K562 (cell line): ENCODE results near the gene SYS1. TPM values are rescaled to one million over a fixed set of nuclear protein-coding genes. Genes with fewer than 3 reads are reported as not detected.

Experiments
- ETV1 ChIP-seq: fragments of 450-650 bp; conservative IDR thresholded peaks from 2 replicates; pipeline ENCODE4 v1.6.1; 2016; ENCODE audit warnings: missing genetic modification characterization, control low read depth, low read depth, missing compliant biosample characterization
- FOXJ2 ChIP-seq: fragments of 200-800 bp; sonication (Bioruptor generic); IDR thresholded peaks from 2 replicates; pipeline ENCODE4 v1.6.1; 2016; ENCODE audit warnings: missing genetic modification characterization, missing compliant biosample characterization
- LCOR ChIP-seq: sonication (generic); formaldehyde crosslinking; IDR thresholded peaks from 2 replicates; pipeline ENCODE4 v1.8.0; 2022; ENCODE audit warnings: mild to moderate bottlenecking, missing genetic modification reagents
- NBN ChIP-seq: fragments of 450-650 bp; IDR thresholded peaks from 2 replicates; pipeline ENCODE4 v1.6.1; 2016; ENCODE audit warnings: low read depth, mild to moderate bottlenecking
- NFRKB ChIP-seq: fragments of 450-650 bp; IDR thresholded peaks from 2 replicates; pipeline ENCODE4 v1.6.1; 2016; ENCODE audit warnings: low read depth
- SIN3B ChIP-seq: fragments of 450-650 bp; IDR thresholded peaks from 2 replicates; pipeline ENCODE4 v1.6.1; 2017; ENCODE audit warnings: low read depth, mild to moderate bottlenecking, moderate library complexity
- TBP ChIP-seq: optimal IDR thresholded peaks from 2 replicates; pipeline ENCODE3; 2011; ENCODE audit warnings: low read depth, low read length, improper control_type of control experiment
- TEAD1 ChIP-seq, 2 experiments: fragments of 450-650 bp in 1 of 2; sonication (generic) in 1 of 2; formaldehyde crosslinking; IDR thresholded peaks; 2 replicates each; pipeline versions ENCODE4 v1.4.0 to v1.8.0; 2020 to 2022; ENCODE audit warnings: mild to moderate bottlenecking in 2 of 2, missing genetic modification reagents in 1 of 2
- TRIM24 ChIP-seq, 2 experiments: fragments of 450-650 bp; IDR thresholded peaks; 2 replicates each; pipeline ENCODE4 v1.6.1; 2016
- ZNF436 ChIP-seq: fragments of 250-450, 450-650 bp; sonication (Bioruptor Pico); formaldehyde crosslinking; IDR thresholded peaks from 2 replicates; pipeline ENCODE4 v1.7.0; 2020; ENCODE audit warnings: mild to moderate bottlenecking
- polyA plus RNA-seq, 8 experiments: library from polyadenylated mRNA; depleted of rRNA in 4 of 8; stranded (reverse) in 5 of 8; unstranded in 3 of 8; fragments of >200 nt; fragmentation: Nextera tagmentation in 2 of 8; fragmentation: Illumina TruSeq in 1 of 8; extraction: Ambion mirVana in 2 of 8; extraction: Trizol in 1 of 8; gene quantifications; 2 replicates each; pipeline versions ENCODE4 v1.2.1 to v1.2.3, GENCODE V29; 2011 to 2014; ENCODE audit warnings: inconsistent platforms in 1 of 8, missing spikeins in 1 of 8
- total RNA-seq, 7 experiments: library from RNA; depleted of rRNA in 6 of 7; stranded (reverse); fragments of >200 nt in 6 of 7; fragmentation: Illumina TruSeq in 2 of 7; extraction: Trizol in 2 of 7; gene quantifications; 2 replicates each; pipeline versions ENCODE4 v1.2.1 to v1.2.3, GENCODE V29; 2011 to 2021; ENCODE audit warnings: low replicate concordance in 1 of 7
- TF ChIP-seq, protein P1 (sequence below): fragments of 200-800 bp; sonication (Bioruptor generic); IDR thresholded peaks from 2 replicates; pipeline ENCODE4 v1.6.1; 2017; ENCODE audit warnings: missing genetic modification characterization, missing compliant biosample characterization
- TF ChIP-seq, protein P2 (sequence below): fragments of 200-800 bp; sonication (Bioruptor generic); IDR thresholded peaks from 2 replicates; pipeline ENCODE4 v1.6.1; 2017; ENCODE audit warnings: missing genetic modification characterization, missing compliant biosample characterization
- TF ChIP-seq, protein P3 (sequence below), 2 experiments: fragments of 450-650 bp; IDR thresholded peaks; 2 replicates each; pipeline ENCODE4 v1.6.1; 2016; ENCODE audit warnings: mild to moderate bottlenecking in 2 of 2, borderline replicate concordance in 1 of 2, low read depth in 1 of 2, moderate library complexity in 1 of 2
- TF ChIP-seq, protein P4 (sequence below): fragments of 450-650 bp; IDR thresholded peaks from 2 replicates; pipeline ENCODE4 v1.6.1; 2014; ENCODE audit warnings: low read depth, mild to moderate bottlenecking, moderate library complexity, borderline replicate concordance

SYS1 gene
- total and polyA plus RNA-seq, 9 of the 15 experiments (the other 6 are each of a cell fraction or from before 2014, with no cell fraction given), result 11.1 to 25.2 (median 17.5) TPM

DNA sequence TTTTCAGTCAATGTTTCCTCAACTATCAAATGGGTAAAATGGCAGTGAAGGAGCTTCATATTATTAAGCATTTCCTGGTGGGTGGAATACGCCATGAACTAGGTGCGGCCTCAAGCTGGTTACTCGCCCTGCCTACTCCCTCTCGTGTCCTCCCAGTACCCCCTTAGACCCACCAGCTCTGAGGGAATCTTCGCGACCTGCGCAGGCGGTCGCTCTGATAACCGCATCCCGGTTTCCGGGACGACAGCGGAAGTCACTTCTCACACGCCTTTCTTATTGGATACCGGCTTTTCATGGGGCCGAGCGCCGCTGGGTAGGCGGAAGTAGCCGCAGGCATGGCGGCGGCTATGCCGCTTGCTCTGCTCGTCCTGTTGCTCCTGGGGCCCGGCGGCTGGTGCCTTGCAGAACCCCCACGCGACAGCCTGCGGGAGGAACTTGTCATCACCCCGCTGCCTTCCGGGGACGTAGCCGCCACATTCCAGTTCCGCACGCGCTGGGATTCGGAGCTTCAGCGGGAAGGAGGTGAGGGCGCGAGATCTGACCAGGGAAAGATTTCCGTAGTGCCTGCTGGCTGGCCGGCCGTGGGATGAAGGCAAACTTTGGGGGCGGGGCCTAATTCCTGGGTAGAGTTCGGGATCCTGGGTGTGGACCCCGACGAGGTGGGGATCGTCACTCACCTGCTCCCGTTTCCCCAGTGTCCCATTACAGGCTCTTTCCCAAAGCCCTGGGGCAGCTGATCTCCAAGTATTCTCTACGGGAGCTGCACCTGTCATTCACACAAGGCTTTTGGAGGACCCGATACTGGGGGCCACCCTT lies 53.1 kb downstream of the SYS1 start, which contains the start of gene PIGT (continued):
- TF ChIP-seq NFRKB (peak; percentile 91), NBN (no peak), TEAD1 (CRISPR knock-in tag; IDR thresholded peaks at IDR 0.05) (0 out of 4 replicates have a peak, but pooled peaks of 1 of the 2 experiments have one; percentile 33), TBP (peak; percentile 85), ETV1 (tag) (peak; percentile 78), TRIM24 (IDR thresholded peaks at IDR 0.05) (no peak), SIN3B (peak; percentile 99), FOXJ2 (tag) (no peak), ZNF436 (CRISPR knock-in tag) (no peak), LCOR (CRISPR knock-in tag) (0 out of 2 replicates have a peak, but pooled peaks have one; percentile 57)
- TF ChIP-seq, protein P1, sequence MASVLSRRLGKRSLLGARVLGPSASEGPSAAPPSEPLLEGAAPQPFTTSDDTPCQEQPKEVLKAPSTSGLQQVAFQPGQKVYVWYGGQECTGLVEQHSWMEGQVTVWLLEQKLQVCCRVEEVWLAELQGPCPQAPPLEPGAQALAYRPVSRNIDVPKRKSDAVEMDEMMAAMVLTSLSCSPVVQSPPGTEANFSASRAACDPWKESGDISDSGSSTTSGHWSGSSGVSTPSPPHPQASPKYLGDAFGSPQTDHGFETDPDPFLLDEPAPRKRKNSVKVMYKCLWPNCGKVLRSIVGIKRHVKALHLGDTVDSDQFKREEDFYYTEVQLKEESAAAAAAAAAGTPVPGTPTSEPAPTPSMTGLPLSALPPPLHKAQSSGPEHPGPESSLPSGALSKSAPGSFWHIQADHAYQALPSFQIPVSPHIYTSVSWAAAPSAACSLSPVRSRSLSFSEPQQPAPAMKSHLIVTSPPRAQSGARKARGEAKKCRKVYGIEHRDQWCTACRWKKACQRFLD (CRISPR knock-in tag), result peak; percentile 69; the same call in 1 of the 2 replicates
- TF ChIP-seq, protein P2, sequence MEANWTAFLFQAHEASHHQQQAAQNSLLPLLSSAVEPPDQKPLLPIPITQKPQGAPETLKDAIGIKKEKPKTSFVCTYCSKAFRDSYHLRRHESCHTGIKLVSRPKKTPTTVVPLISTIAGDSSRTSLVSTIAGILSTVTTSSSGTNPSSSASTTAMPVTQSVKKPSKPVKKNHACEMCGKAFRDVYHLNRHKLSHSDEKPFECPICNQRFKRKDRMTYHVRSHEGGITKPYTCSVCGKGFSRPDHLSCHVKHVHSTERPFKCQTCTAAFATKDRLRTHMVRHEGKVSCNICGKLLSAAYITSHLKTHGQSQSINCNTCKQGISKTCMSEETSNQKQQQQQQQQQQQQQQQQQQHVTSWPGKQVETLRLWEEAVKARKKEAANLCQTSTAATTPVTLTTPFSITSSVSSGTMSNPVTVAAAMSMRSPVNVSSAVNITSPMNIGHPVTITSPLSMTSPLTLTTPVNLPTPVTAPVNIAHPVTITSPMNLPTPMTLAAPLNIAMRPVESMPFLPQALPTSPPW (CRISPR knock-in tag), result peak; percentile 37
- TF ChIP-seq, protein P3, sequence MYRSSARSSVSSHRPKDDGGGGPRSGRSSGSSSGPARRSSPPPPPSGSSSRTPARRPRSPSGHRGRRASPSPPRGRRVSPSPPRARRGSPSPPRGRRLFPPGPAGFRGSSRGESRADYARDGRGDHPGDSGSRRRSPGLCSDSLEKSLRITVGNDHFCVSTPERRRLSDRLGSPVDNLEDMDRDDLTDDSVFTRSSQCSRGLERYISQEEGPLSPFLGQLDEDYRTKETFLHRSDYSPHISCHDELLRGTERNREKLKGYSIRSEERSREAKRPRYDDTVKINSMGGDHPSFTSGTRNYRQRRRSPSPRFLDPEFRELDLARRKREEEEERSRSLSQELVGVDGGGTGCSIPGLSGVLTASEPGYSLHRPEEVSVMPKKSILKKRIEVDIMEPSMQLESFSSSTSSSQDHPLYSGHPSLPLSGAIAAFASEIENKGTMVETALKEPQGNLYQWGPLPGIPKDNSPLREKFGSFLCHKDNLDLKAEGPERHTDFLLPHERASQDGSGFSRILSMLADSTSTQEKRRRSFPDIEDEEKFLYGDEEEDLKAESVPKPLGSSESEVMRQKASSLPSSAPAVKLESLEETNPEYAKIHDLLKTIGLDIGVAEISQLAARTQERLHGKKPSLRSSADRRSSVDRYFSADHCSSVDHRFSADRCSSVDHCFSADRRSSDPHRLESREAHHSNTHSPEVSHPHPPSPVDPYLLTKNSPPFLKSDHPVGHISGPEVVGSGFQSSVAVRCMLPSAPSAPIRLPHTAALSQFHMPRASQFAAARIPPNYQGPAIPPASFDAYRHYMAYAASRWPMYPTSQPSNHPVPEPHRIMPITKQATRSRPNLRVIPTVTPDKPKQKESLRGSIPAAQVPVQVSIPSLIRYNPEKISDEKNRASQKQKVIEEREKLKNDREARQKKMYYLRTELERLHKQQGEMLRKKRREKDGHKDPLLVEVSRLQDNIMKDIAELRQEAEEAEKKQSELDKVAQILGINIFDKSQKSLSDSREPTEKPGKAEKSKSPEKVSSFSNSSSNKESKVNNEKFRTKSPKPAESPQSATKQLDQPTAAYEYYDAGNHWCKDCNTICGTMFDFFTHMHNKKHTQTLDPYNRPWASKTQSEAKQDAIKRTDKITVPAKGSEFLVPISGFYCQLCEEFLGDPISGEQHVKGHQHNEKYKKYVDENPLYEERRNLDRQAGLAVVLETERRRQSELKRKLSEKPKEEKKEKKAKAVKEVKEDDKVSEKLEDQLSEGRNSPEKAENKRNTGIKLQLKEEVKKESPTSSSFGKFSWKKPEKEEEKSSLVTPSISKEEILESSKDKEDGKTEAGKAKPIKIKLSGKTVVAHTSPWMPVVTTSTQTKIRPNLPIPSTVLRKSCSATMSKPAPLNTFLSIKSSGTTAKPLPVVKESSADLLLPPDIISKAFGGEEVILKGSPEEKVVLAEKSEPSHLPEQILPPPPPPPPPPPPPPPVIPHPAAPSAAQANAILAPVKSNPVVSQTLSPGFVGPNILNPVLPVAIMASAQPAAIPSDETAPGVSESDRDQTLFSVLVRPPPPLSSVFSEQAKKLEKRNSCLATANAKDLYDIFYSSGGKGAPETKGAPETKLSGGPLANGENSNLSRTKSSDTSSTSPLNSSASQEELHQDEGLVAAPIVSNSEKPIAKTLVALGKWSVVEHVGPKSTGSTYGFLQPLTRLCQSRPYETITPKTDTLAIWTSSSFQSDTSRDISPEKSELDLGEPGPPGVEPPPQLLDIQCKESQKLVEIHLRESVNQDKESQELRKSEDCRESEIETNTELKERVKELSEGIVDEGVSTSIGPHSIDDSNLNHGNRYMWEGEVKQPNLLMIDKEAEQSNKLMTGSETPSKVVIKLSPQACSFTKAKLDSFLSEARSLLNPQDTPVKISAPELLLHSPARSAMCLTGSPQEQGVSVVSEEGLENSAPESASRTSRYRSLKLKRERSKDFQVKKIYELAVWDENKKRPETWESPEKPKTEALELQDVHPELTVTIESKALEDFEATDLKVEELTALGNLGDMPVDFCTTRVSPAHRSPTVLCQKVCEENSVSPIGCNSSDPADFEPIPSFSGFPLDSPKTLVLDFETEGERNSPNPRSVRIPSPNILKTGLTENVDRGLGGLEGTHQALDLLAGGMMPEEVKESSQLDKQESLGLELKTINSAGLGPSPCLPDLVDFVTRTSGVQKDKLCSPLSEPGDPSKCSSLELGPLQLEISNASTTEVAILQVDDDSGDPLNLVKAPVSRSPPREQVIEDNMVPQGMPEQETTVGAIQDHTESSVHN (IDR thresholded peaks at IDR 0.05; ENCODE audit: borderline replicate concordance in 1 of 2, low read depth in 1 of 2), result no peak
- TF ChIP-seq, protein P4, sequence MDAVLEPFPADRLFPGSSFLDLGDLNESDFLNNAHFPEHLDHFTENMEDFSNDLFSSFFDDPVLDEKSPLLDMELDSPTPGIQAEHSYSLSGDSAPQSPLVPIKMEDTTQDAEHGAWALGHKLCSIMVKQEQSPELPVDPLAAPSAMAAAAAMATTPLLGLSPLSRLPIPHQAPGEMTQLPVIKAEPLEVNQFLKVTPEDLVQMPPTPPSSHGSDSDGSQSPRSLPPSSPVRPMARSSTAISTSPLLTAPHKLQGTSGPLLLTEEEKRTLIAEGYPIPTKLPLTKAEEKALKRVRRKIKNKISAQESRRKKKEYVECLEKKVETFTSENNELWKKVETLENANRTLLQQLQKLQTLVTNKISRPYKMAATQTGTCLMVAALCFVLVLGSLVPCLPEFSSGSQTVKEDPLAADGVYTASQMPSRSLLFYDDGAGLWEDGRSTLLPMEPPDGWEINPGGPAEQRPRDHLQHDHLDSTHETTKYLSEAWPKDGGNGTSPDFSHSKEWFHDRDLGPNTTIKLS, result peak; percentile 50; the same call in 1 of the 2 replicates
